Activated CD4-positive, alpha-beta memory T cell treated with anti-CD3 and anti-CD28 coated beads for 36 hours (primary cell): ENCODE measurements around the gene ADAMTS13. TPM values are rescaled to one million over a fixed set of nuclear protein-coding genes. Genes with fewer than 3 reads are reported as not detected.
A peak's percentile ranks its signal among the peaks of the same experiment; 100 is the strongest.

Experiments used
- CTCF ChIA-PET: fragments of 350-600 bp; sonication (Branson Sonifier 250); formaldehyde crosslinking; loops from one replicate; lab custom pipeline; 2021; ENCODE audit warnings: antibody characterized with exemption, inconsistent platforms; lab: Charles Lee
- POLR2A ChIA-PET: fragments of 350-600 bp; sonication (Branson Sonifier 250); formaldehyde crosslinking; loops from one replicate; lab custom pipeline; 2021; ENCODE audit warnings: antibody characterized with exemption; lab: Charles Lee
- DNase-seq: peaks from one replicate; pipeline ENCODE4 v3.0.0-alpha.2; 2020
- H3K27ac Mint-ChIP-seq: one replicate; pipeline ENCODE4 v1.8.0; 2021; ENCODE audit warnings: mixed read lengths
- H3K27me3 Mint-ChIP-seq: one replicate; pipeline ENCODE4 v1.8.0; 2021; ENCODE audit warnings: mixed read lengths
- H3K36me3 Mint-ChIP-seq: one replicate; pipeline ENCODE4 v1.8.0; 2021; ENCODE audit warnings: mixed read lengths
- H3K4me1 Mint-ChIP-seq: one replicate; pipeline ENCODE4 v1.8.0; 2021; ENCODE audit warnings: low read depth, mixed read lengths
- H3K4me3 Mint-ChIP-seq: one replicate; pipeline ENCODE4 v1.8.0; 2021; ENCODE audit warnings: mild to moderate bottlenecking, mixed read lengths
- H3K9me3 Mint-ChIP-seq: one replicate; pipeline ENCODE4 v1.8.0; 2021; ENCODE audit warnings: mixed read lengths
- intact Hi-C: fragments of 100-400 bp; cut with micrococcal nuclease; formaldehyde crosslinking; loops from one replicate; pipeline ENCODE4 v1.15.1; 2023
- total RNA-seq, 2 experiments: library from RNA; stranded (reverse); gene quantifications; one replicate each; pipeline ENCODE4 v1.2.3, GENCODE V29; 2021

The ADAMTS13 gene
- total RNA-seq, 2 experiments from 2014 or later = 2.4 to 2.6 TPM

GRCh38 chr9:133476036-133476931 is 54.1 kb downstream of the ADAMTS13 start:
- Mint-ChIP-seq H3K9me3 (no peaks in the 10 kb centered on the region), H3K27ac (no peak overlapping the region), H3K4me1 (peaks cover 5% of the 10 kb centered on the region), H3K27me3 (no peaks in the 10 kb centered on the region), H3K36me3 (no peaks in the 10 kb centered on the region), H3K4me3 (no peak overlapping the region)
- DNase-seq = no peak
- intact Hi-C loops = loop anchor here (5.0 kb wide), 1 partner anchor 59 kb away; the partner anchor contains the start of gene REXO4
- POLR2A ChIA-PET = no interaction called here
- CTCF ChIA-PET = interaction anchor here (1.4 kb wide), 1 partner anchor 9 kb away, joined by 3 read pairs; no protein-coding TSS in a partner anchor

- CTCF ChIA-PET = interaction anchor here (1.4 kb wide), 1 partner anchor 9 kb away, joined by 3 read pairs; no protein-coding TSS in a partner anchor
- Mint-ChIP-seq H3K4me3 (no peak overlapping the region), H3K9me3 (no peaks in the 10 kb centered on the region), H3K4me1 (peaks cover 5% of the 10 kb centered on the region), H3K27ac (no peak overlapping the region), H3K36me3 (no peaks in the 10 kb centered on the region), H3K27me3 (no peaks in the 10 kb centered on the region)
- intact Hi-C loops = loop anchor here (5.0 kb wide), 1 partner anchor 60 kb away; the partner anchor contains the start of gene REXO4
- DNase-seq = no peak
- POLR2A ChIA-PET = no interaction called here
Observed at GRCh38 chr9:133476941-133477340, 54.8 kb downstream of the ADAMTS13 start.

GRCh38 chr9:133477461-133477860 is 55.3 kb downstream of the ADAMTS13 start:
- Mint-ChIP-seq H3K4me3 (peak overlapping the region; percentile 32), H3K9me3 (no peaks in the 10 kb centered on the region), H3K27me3 (no peaks in the 10 kb centered on the region), H3K27ac (no peak overlapping the region), H3K4me1 (peaks cover 5% of the 10 kb centered on the region), H3K36me3 (no peaks in the 10 kb centered on the region)
- CTCF ChIA-PET = interaction anchor here (0.9 to 1.4 kb wide), 3 partner anchors 8 to 291 kb away, joined by 3 to 5 read pairs (median 4); no protein-coding TSS in a partner anchor
- intact Hi-C loops = loop anchor here (5.0 kb wide), 1 partner anchor 60 kb away; the partner anchor contains the start of gene REXO4
- DNase-seq = no peak
- POLR2A ChIA-PET = no interaction called here

GRCh38 chr9:133477992-133478850 is 56.1 kb downstream of the ADAMTS13 start:
- peak overlapping the region; percentile 46 for H3K4me3 Mint-ChIP-seq
- peak; percentile 22 for DNase-seq
- intact Hi-C loops = loop anchor here (5.0 kb wide), 1 partner anchor 61 kb away; the partner anchor contains the start of gene REXO4

GRCh38 chr9:133478851-133479711 is 56.9 kb downstream of the ADAMTS13 start, which contains the start of gene SLC2A6:
Gene SLC2A6, minus strand, starts transcription at chr9:133479099. Its CDS starts 40 bp downstream, at chr9:133479059.
- CTCF ChIA-PET = interaction anchor here (0.8 to 1.4 kb wide), 6 partner anchors 12 to 298 kb away, joined by 3 to 4 read pairs (median 3); partner anchors contain the start of gene CACFD1
- H3K36me3 Mint-ChIP-seq = no peaks in the 10 kb centered on the region
- DNase-seq = peak; percentile 86
- H3K27me3 Mint-ChIP-seq = no peaks in the 10 kb centered on the region
- peaks cover 5% of the 10 kb centered on the region for H3K4me1 Mint-ChIP-seq
- H3K4me3 Mint-ChIP-seq = peak within 1 kb of the TSS; percentile 61
- no peaks in the 10 kb centered on the region for H3K9me3 Mint-ChIP-seq
- no peak within 1 kb of the TSS for H3K27ac Mint-ChIP-seq
- intact Hi-C loops = loop anchor here (1.0 to 5.0 kb wide), 2 partner anchors 20 to 62 kb away; partner anchors contain the start of genes CACFD1 and REXO4
- POLR2A ChIA-PET = interaction anchor here (0.9 to 1.1 kb wide), 2 partner anchors 102 to 105 kb away, joined by 3 read pairs; partner anchors contain the start of gene STKLD1

More at GRCh38 chr9:133477992-133478850, 56.1 kb downstream of the ADAMTS13 start:
- POLR2A ChIA-PET = interaction anchor here (1.1 kb wide), 1 partner anchor 102 kb away, joined by 3 read pairs; the partner anchor contains the start of gene STKLD1
- Mint-ChIP-seq H3K36me3 (no peaks in the 10 kb centered on the region), H3K27me3 (no peaks in the 10 kb centered on the region), H3K4me1 (peaks cover 5% of the 10 kb centered on the region), H3K27ac (no peak overlapping the region), H3K9me3 (no peaks in the 10 kb centered on the region)
- CTCF ChIA-PET = interaction anchor here (0.8 to 1.3 kb wide), 6 partner anchors 9 to 297 kb away, joined by 3 to 5 read pairs (median 3); no protein-coding TSS in a partner anchor

- Mint-ChIP-seq H3K9me3 (no peaks in the 10 kb centered on the region), H3K27me3 (peaks cover 2% of the 10 kb centered on the region), H3K27ac (no peak overlapping the region), H3K36me3 (no peaks in the 10 kb centered on the region), H3K4me3 (no peak overlapping the region), H3K4me1 (peaks cover 5% of the 10 kb centered on the region)
- POLR2A ChIA-PET = no interaction called here
- CTCF ChIA-PET = interaction anchor here (4.1 kb wide), 1 partner anchor 297 kb away, joined by 40 read pairs; no protein-coding TSS in a partner anchor
- intact Hi-C loops = loop anchor here (10.0 kb wide), 2 partner anchors 129 to 459 kb away; partner anchors contain the start of genes SURF1 and SURF2
- DNase-seq = no peak
Observed at GRCh38 chr9:133483611-133484010, 61.4 kb downstream of the ADAMTS13 start.

GRCh38 chr9:133484671-133485437 is 62.7 kb downstream of the ADAMTS13 start:
- POLR2A ChIA-PET = no interaction called here
- intact Hi-C loops = loop anchor here (10.0 kb wide), 2 partner anchors 130 to 460 kb away; partner anchors contain the start of genes SURF1 and SURF2

DNA sequence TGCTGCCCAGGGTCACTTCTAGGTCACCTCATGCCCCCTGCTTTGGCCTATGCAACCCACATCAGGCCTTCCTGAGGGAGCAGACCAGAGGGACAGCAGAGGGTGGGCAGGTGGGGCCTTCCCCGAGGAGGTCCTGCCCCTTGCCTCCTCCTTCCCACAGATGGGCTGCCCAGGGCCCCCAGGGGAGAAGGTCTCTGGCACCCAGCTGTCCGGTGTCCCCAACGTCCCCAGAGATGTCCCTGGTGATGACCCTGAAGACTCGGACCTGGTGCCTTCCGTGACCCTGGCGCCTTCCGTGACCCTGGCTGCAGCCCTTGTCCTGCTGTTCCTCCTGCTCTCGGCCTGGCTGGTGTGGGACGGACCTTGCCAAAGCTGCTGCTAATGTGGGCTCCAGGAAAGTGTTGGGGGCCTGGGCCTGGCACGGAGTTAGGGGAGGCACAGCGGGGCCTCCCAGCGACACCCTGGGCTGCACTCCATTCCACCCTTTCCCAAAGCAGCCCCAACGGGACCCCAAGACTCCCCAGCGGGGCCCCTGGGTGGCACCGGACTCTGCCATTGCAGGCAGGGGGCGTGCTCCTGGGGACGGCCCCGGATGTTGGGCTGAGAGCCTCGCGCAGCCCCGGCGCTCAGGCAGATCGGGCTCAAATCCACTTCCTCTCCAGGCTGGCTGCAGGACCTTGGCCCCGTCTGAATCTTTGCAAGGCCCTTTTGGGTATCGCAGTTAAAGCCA is 63.5 kb downstream of the ADAMTS13 start:
- DNase-seq = no peak
- no peaks in the 10 kb centered on the region for H3K36me3 Mint-ChIP-seq
- intact Hi-C loops = loop anchor here (1.0 to 10.0 kb wide), 5 partner anchors 79 to 461 kb away; partner anchors contain the start of genes SURF1 and SURF2
- POLR2A ChIA-PET = no interaction called here
- H3K27me3 Mint-ChIP-seq = peaks cover 14% of the 10 kb centered on the region
- H3K4me1 Mint-ChIP-seq = no peaks in the 10 kb centered on the region
- no peak overlapping the region for H3K4me3 Mint-ChIP-seq
- H3K9me3 Mint-ChIP-seq = no peaks in the 10 kb centered on the region
- CTCF ChIA-PET = interaction anchor here (0.7 to 4.1 kb wide), 16 partner anchors 9 to 342 kb away, joined by 3 to 40 read pairs (median 4); partner anchors contain the start of gene CACFD1
- no peak overlapping the region for H3K27ac Mint-ChIP-seq

More at GRCh38 chr9:133484671-133485437, 62.7 kb downstream of the ADAMTS13 start:
- no peaks in the 10 kb centered on the region for H3K9me3 Mint-ChIP-seq
- no peak for DNase-seq
- H3K27ac Mint-ChIP-seq = no peak overlapping the region
- peaks cover 7% of the 10 kb centered on the region for H3K27me3 Mint-ChIP-seq
- H3K4me3 Mint-ChIP-seq = no peak overlapping the region
- peaks cover 2% of the 10 kb centered on the region for H3K4me1 Mint-ChIP-seq
- no peaks in the 10 kb centered on the region for H3K36me3 Mint-ChIP-seq
- CTCF ChIA-PET = interaction anchor here (0.7 to 4.1 kb wide), 5 partner anchors 8 to 304 kb away, joined by 3 to 40 read pairs (median 4); no protein-coding TSS in a partner anchor

DNA sequence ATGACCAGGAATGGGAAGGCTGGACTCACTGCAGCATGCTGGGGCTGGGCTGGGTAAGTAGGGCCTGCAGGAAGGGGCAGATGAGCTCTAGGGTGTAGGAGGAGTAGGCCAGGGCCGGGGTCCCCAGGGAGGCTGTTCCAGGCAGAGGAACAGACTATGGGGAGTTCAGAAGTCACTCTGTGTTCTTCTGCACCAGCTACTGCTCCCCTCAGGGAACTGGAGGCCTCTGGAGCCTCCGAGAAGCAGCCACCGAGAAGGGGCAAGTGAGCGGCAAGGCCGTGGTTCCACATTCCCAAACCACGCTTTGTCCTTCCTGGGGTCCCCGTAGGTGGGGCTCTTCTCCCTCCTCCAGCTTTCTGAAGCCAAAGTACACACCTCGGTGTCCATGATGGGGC is 65.2 kb downstream of the ADAMTS13 start:
- H3K9me3 Mint-ChIP-seq = no peaks in the 10 kb centered on the region
- intact Hi-C loops = loop anchor here (2.0 to 10.0 kb wide), 4 partner anchors 133 to 463 kb away; partner anchors contain the start of genes SURF1 and SURF2
- H3K4me3 Mint-ChIP-seq = no peak overlapping the region
- peaks cover 14% of the 10 kb centered on the region for H3K27me3 Mint-ChIP-seq
- no peaks in the 10 kb centered on the region for H3K4me1 Mint-ChIP-seq
- H3K36me3 Mint-ChIP-seq = no peaks in the 10 kb centered on the region
- no peak for DNase-seq
- POLR2A ChIA-PET = no interaction called here
- H3K27ac Mint-ChIP-seq = no peak overlapping the region
- CTCF ChIA-PET = interaction anchor here (0.7 to 4.1 kb wide), 12 partner anchors 9 to 465 kb away, joined by 3 to 40 read pairs (median 5); no protein-coding TSS in a partner anchor
